SK-N-SH treated with all-trans-retinoic acid at 6 μM for 48 hours (cell line): Measurements from ENCODE around the gene PRR33.

Source experiments
- ATAC-seq: fragments of 200-7000 bp; cut with Tn5 transposase; 3 replicates; pipeline ENCODE4 v1.9.1; 2020; ENCODE audit warnings: mild to moderate bottlenecking, moderate library complexity
- ARNTL ChIP-seq: fragments of 450-650 bp; formaldehyde crosslinking; IDR thresholded peaks from 2 replicates; pipeline ENCODE4 v1.5.0; 2020; ENCODE audit warnings: low read depth, mild to moderate bottlenecking, moderate library complexity, borderline replicate concordance
- BACH2 ChIP-seq: fragments of 250-450 bp; sonication (Bioruptor Pico); IDR thresholded peaks from 2 replicates; pipeline ENCODE4 v1.9.0; 2021; ENCODE audit warnings: mild to moderate bottlenecking, borderline replicate concordance
- CREB5 ChIP-seq: fragments of 250-450 bp; sonication (Bioruptor Pico); IDR thresholded peaks from 2 replicates; pipeline ENCODE4 v1.5.1; 2020; ENCODE audit warnings: low read depth, mild to moderate bottlenecking, moderate library complexity
- CSDC2 ChIP-seq: fragments of 250-450 bp; sonication (Bioruptor Pico); IDR thresholded peaks from 2 replicates; pipeline ENCODE4 v1.5.0; 2020; ENCODE audit warnings: mild to moderate bottlenecking, moderate library complexity
- CSRNP3 ChIP-seq: fragments of 250-450 bp; sonication (Bioruptor Pico); IDR thresholded peaks from 2 replicates; pipeline ENCODE4 v1.5.1; 2021; ENCODE audit warnings: mild to moderate bottlenecking, moderate library complexity
- ESRRG ChIP-seq: fragments of 250-450 bp; sonication (Bioruptor Pico); IDR thresholded peaks from 2 replicates; pipeline ENCODE4 v1.6.1; 2021; ENCODE audit warnings: mild to moderate bottlenecking
- GLIS3 ChIP-seq: fragments of 250-450 bp; sonication (Bioruptor Pico); IDR thresholded peaks from 2 replicates; pipeline ENCODE4 v1.5.0; 2020; ENCODE audit warnings: mild to moderate bottlenecking, moderate library complexity
- ISL1 ChIP-seq: fragments of 250-450 bp; sonication (Bioruptor Pico); IDR thresholded peaks from 2 replicates; pipeline ENCODE4 v2.1.2; 2022; ENCODE audit warnings: mild to moderate bottlenecking, moderate library complexity
- OSR1 ChIP-seq: fragments of 250-450 bp; sonication (Bioruptor Pico); IDR thresholded peaks from 2 replicates; pipeline ENCODE4 v1.8.0; 2022; ENCODE audit warnings: moderate library complexity, mild to moderate bottlenecking, inconsistent platforms
- PATZ1 ChIP-seq: fragments of 250-450 bp; sonication (Bioruptor Pico); IDR thresholded peaks from 2 replicates; pipeline ENCODE4 v1.8.0; 2020; ENCODE audit warnings: mild to moderate bottlenecking, moderate library complexity, borderline replicate concordance
- POU6F1 ChIP-seq: fragments of 250-450 bp; sonication (Bioruptor Pico); IDR thresholded peaks from 2 replicates; pipeline ENCODE4 v1.8.0; 2021; ENCODE audit warnings: low read depth, mild to moderate bottlenecking, moderate library complexity, borderline replicate concordance
- PPARA ChIP-seq: fragments of 250-450 bp; sonication (Bioruptor Pico); IDR thresholded peaks from 2 replicates; pipeline ENCODE4 v1.5.0; 2020; ENCODE audit warnings: mild to moderate bottlenecking, borderline replicate concordance
- RARB ChIP-seq: fragments of 250-450 bp; sonication (Bioruptor Pico); IDR thresholded peaks from 2 replicates; pipeline ENCODE4 v1.8.0; 2021; ENCODE audit warnings: mild to moderate bottlenecking, moderate library complexity
- SNAI2 ChIP-seq: fragments of 250-450 bp; sonication (Bioruptor Pico); IDR thresholded peaks from 2 replicates; pipeline ENCODE4 v1.5.0; 2020; ENCODE audit warnings: mild to moderate bottlenecking, moderate library complexity
- TCF4 ChIP-seq: fragments of 250-450 bp; sonication (Bioruptor Pico); IDR thresholded peaks from 2 replicates; pipeline ENCODE4 v1.8.0; 2021; ENCODE audit warnings: mild to moderate bottlenecking, moderate library complexity, borderline replicate concordance
- TOX ChIP-seq: fragments of 250-450 bp; sonication (Bioruptor Pico); IDR thresholded peaks from 2 replicates; pipeline ENCODE4 v1.8.0; 2021; ENCODE audit warnings: mild to moderate bottlenecking, moderate library complexity, borderline replicate concordance
- TSHZ2 ChIP-seq: fragments of 250-450 bp; sonication (Bioruptor Pico); IDR thresholded peaks from 2 replicates; pipeline ENCODE4 v1.5.0; 2020; ENCODE audit warnings: mild to moderate bottlenecking, moderate library complexity
- ZC3H10 ChIP-seq: fragments of 250-450 bp; sonication (Bioruptor Pico); IDR thresholded peaks from 2 replicates; pipeline ENCODE4 v1.5.1; 2021; ENCODE audit warnings: mild to moderate bottlenecking, moderate library complexity
- ZFP3 ChIP-seq: fragments of 250-450 bp; sonication (Bioruptor Pico); IDR thresholded peaks from 2 replicates; pipeline ENCODE4 v1.5.0; 2020; ENCODE audit warnings: mild to moderate bottlenecking, moderate library complexity
- ZFP30 ChIP-seq: fragments of 450-650 bp; formaldehyde crosslinking; IDR thresholded peaks from 2 replicates; pipeline ENCODE4 v1.5.0; 2022; ENCODE audit warnings: mild to moderate bottlenecking, moderate library complexity
- ZNF565 ChIP-seq: fragments of 450-650 bp; formaldehyde crosslinking; conservative IDR thresholded peaks from 2 replicates; pipeline ENCODE4 v1.5.0; 2020; ENCODE audit warnings: low read depth, mild to moderate bottlenecking, moderate library complexity
- ZNF70 ChIP-seq: fragments of 450-650 bp; formaldehyde crosslinking; IDR thresholded peaks from 2 replicates; pipeline ENCODE4 v1.5.0; 2020; ENCODE audit warnings: mild to moderate bottlenecking, moderate library complexity
- ZNF8 ChIP-seq: fragments of 450-650 bp; formaldehyde crosslinking; IDR thresholded peaks from 2 replicates; pipeline ENCODE4 v1.5.0; 2020; ENCODE audit warnings: mild to moderate bottlenecking, moderate library complexity

PRR33 gene

GRCh38 chr11:1923201-1923956, 31.7 kb upstream of the PRR33 start:
- ATAC-seq: no peak
- TF ChIP-seq CSDC2 (CRISPR knock-in tag): no peak
- no peak for TF ChIP-seq ARNTL (CRISPR knock-in tag)
- TF ChIP-seq PPARA (CRISPR knock-in tag): no peak
- no peak for TF ChIP-seq ZNF8 (CRISPR knock-in tag)
- TF ChIP-seq ZFP3 (CRISPR knock-in tag): no peak
- TF ChIP-seq ESRRG (CRISPR knock-in tag): no peak
- TF ChIP-seq OSR1 (CRISPR knock-in tag): no peak
- no peak for TF ChIP-seq SNAI2 (CRISPR knock-in tag)
- TF ChIP-seq TCF4 (CRISPR knock-in tag): no peak
- no peak for TF ChIP-seq TSHZ2 (CRISPR knock-in tag)
- no peak for TF ChIP-seq CREB5 (CRISPR knock-in tag)
- no peak for TF ChIP-seq ZNF70 (CRISPR knock-in tag)
- TF ChIP-seq ZC3H10 (CRISPR knock-in tag): no peak
- TF ChIP-seq TOX: no peak
- no peak for TF ChIP-seq ZNF565
- no peak for TF ChIP-seq PATZ1
- TF ChIP-seq BACH2 (CRISPR knock-in tag): no peak
- no peak for TF ChIP-seq ISL1 (CRISPR knock-in tag)
- TF ChIP-seq CSRNP3 (CRISPR knock-in tag): no peak

GRCh38 chr11:1922481-1923081, 30.9 kb upstream of the PRR33 start:
- TF ChIP-seq ARNTL (CRISPR knock-in tag): no peak
- TF ChIP-seq PPARA (CRISPR knock-in tag): no peak
- no peak for TF ChIP-seq POU6F1 (CRISPR knock-in tag)
- no peak for TF ChIP-seq TOX
- TF ChIP-seq OSR1 (CRISPR knock-in tag): no peak
- no peak for TF ChIP-seq ZNF565
- no peak for TF ChIP-seq TCF4 (CRISPR knock-in tag)
- TF ChIP-seq PATZ1: no peak
- no peak for TF ChIP-seq ZFP3 (CRISPR knock-in tag)
- no peak for TF ChIP-seq CREB5 (CRISPR knock-in tag)
- no peak for TF ChIP-seq ZFP30 (CRISPR knock-in tag)
- TF ChIP-seq ISL1 (CRISPR knock-in tag): no peak
- no peak for TF ChIP-seq ZNF8 (CRISPR knock-in tag)
- no peak for TF ChIP-seq BACH2 (CRISPR knock-in tag)
- no peak for TF ChIP-seq CSDC2 (CRISPR knock-in tag)
- no peak for TF ChIP-seq RARB
- TF ChIP-seq CSRNP3 (CRISPR knock-in tag): no peak
- TF ChIP-seq GLIS3 (CRISPR knock-in tag): no peak
- TF ChIP-seq SNAI2 (CRISPR knock-in tag): no peak
- ATAC-seq: no peak
